Activated CD8-positive, alpha-beta memory T cell treated with anti-CD3 and anti-CD28 coated beads, Interleukin-2, amount 50 U/mL, for 4 hours (primary cell): ENCODE data around the gene CABYR.

ENCODE experiments used
- DNase-seq: peaks from one replicate; pipeline ENCODE4 v3.0.0-alpha.2; 2020

The CABYR gene

GRCh38 chr18:24195296-24196053 is 56.6 kb downstream of the CABYR start:
- DNase-seq = no peak

GRCh38 chr18:24196764-24197163 is 57.9 kb downstream of the CABYR start:
- no peak for DNase-seq

GRCh38 chr18:24197412-24197811 is 58.5 kb downstream of the CABYR start:
- no peak for DNase-seq

- no peak for DNase-seq
These were observed 59.6 kb downstream of the CABYR start for GRCh38 chr18:24198461-24198860.

- DNase-seq = no peak
These were observed 60.6 kb downstream of the CABYR start for GRCh38 chr18:24199372-24199962.

GRCh38 chr18:24200494-24201290 is 61.8 kb downstream of the CABYR start:
- no peak for DNase-seq

- DNase-seq = no peak
These were observed 63.1 kb downstream of the CABYR start for GRCh38 chr18:24201699-24202687.

- DNase-seq = no peak
These were observed 66.0 kb downstream of the CABYR start for GRCh38 chr18:24204904-24205303.

- DNase-seq = no peak
These were observed 69.6 kb downstream of the CABYR start for GRCh38 chr18:24208270-24209035.

- DNase-seq = no peak
These were observed 70.7 kb downstream of the CABYR start for GRCh38 chr18:24209558-24209957.
